A673 (cell line): Measurements from ENCODE around the gene SGPL1. TPM values are rescaled to one million over a fixed set of nuclear protein-coding genes. Genes with fewer than 3 reads are reported as not detected.

Experiments
- BruUV-seq: library from RNA; stranded (reverse); fragments of 400-500 nt; replicated peaks from 2 replicates; lab custom pipeline; 2021; lab: Mats Ljungman, UMichigan
- CTCF ChIA-PET: fragments of 300-600 bp; sonication (Branson Sonifier 250); formaldehyde crosslinking; loops from one replicate; lab custom pipeline; 2022; ENCODE audit warnings: antibody characterized with exemption; lab: Charles Lee
- POLR2A ChIA-PET: fragments of 300-600 bp; sonication (Branson Sonifier 250); formaldehyde crosslinking; loops from one replicate; lab custom pipeline; 2022; ENCODE audit warnings: antibody characterized with exemption; ENCODE audit not compliant: low non-redundant PET; lab: Charles Lee
- DNase-seq: peaks from one replicate; pipeline ENCODE4 v3.0.0-alpha.2; 2015; ENCODE audit warnings: low spot score
- H3K27ac ChIP-seq: fragments of 200-600 bp; sonication (generic); 2 replicates; pipeline ENCODE4 v1.5.1; 2016; ENCODE audit warnings: mixed run types, low read depth, mild to moderate bottlenecking, mixed read lengths, antibody characterized with exemption, low read length; ENCODE audit not compliant: poor library complexity, severe bottlenecking
- H3K27me3 ChIP-seq: fragments of 200-600 bp; sonication (generic); replicated peaks from 2 replicates; pipeline ENCODE4 v1.6.1; 2017; ENCODE audit warnings: mixed run types, low read depth, mild to moderate bottlenecking, mixed read lengths, antibody characterized with exemption, low read length; ENCODE audit not compliant: insufficient read depth, poor library complexity
- H3K36me3 ChIP-seq: fragments of 200-600 bp; sonication (generic); 2 replicates; pipeline ENCODE4 v1.6.1; 2016; ENCODE audit warnings: mixed run types, mild to moderate bottlenecking, mixed read lengths, antibody characterized with exemption, low read length; ENCODE audit not compliant: insufficient read depth, poor library complexity, severe bottlenecking
- H3K4me1 ChIP-seq: fragments of 200-600 bp; sonication (generic); 2 replicates; pipeline ENCODE4 v1.6.1; 2017; ENCODE audit warnings: mixed run types, mild to moderate bottlenecking, mixed read lengths, antibody characterized with exemption, low read length; ENCODE audit not compliant: insufficient read depth, poor library complexity, severe bottlenecking
- H3K4me3 ChIP-seq: fragments of 200-600 bp; sonication (generic); 2 replicates; pipeline ENCODE4 v1.5.1; 2016; ENCODE audit warnings: low read depth, mixed run types, mild to moderate bottlenecking, mixed read lengths, low read length; ENCODE audit not compliant: poor library complexity, severe bottlenecking
- H3K9me3 ChIP-seq: fragments of 200-600 bp; sonication (generic); 2 replicates; pipeline ENCODE4 v1.6.1; 2016; ENCODE audit warnings: mixed run types, low read depth, mild to moderate bottlenecking, mixed read lengths, antibody characterized with exemption, low read length; ENCODE audit not compliant: poor library complexity, severe bottlenecking
- CTCF ChIP-seq: fragments of 300-800, 200-600 bp; sonication (generic); conservative IDR thresholded peaks from 2 replicates; pipeline ENCODE4 v1.5.1; 2017; ENCODE audit warnings: low read depth, mild to moderate bottlenecking, antibody characterized with exemption, low read length, moderate library complexity, mixed read lengths
- EZH2 ChIP-seq: fragments of 200-600 bp; sonication (generic); IDR thresholded peaks from 2 replicates; pipeline ENCODE4 v1.6.1; 2017; ENCODE audit warnings: borderline replicate concordance, low read depth, mild to moderate bottlenecking, mixed read lengths, antibody characterized with exemption, low read length; ENCODE audit not compliant: poor library complexity, severe bottlenecking
- intact Hi-C: fragments of 100-400 bp; cut with micrococcal nuclease; formaldehyde crosslinking; loops from one replicate; pipeline ENCODE4 v1.10.0; 2022; ENCODE audit not compliant: unreplicated experiment
- total RNA-seq: library from RNA; stranded (reverse); gene quantifications from 2 replicates; pipeline ENCODE4 v1.2.3, GENCODE V29; 2021

SGPL1 gene
- total RNA-seq, 1 experiment from 2014 or later = 48.6 TPM

DNA sequence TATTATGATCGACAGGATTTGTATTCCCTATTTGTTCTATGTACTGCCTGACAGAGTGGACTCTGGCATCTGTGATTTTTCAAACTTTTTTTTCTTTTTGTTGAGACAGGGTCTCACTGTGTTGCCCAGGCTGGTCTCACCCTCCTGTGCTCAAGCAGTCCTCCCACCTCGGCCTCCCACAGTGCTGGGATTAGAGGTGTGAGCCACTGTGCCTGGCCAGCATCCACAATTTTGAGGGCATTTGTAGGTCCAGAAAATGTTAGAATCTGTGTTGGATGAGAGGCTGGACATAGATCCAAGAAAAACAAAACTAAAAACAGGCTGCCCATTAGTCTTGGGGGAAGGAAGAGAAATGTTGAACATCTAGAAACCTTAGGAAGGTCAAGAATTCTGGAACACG is 34.3 kb downstream of the SGPL1 start:
- DNase-seq = no peak
- H3K4me3 ChIP-seq = no peak overlapping the region
- peaks cover 6% of the 10 kb centered on the region for H3K36me3 ChIP-seq
- H3K27me3 ChIP-seq = no peaks in the 10 kb centered on the region
- no TSS peak for BruUV-seq
- no peak for TF ChIP-seq CTCF
- H3K27ac ChIP-seq = no peak overlapping the region
- ChIA-PET POLR2A (no interaction called here), CTCF (no interaction called here)
- no peaks in the 10 kb centered on the region for H3K4me1 ChIP-seq
- intact Hi-C loops = no loop called here
- no peaks in the 10 kb centered on the region for H3K9me3 ChIP-seq

DNA sequence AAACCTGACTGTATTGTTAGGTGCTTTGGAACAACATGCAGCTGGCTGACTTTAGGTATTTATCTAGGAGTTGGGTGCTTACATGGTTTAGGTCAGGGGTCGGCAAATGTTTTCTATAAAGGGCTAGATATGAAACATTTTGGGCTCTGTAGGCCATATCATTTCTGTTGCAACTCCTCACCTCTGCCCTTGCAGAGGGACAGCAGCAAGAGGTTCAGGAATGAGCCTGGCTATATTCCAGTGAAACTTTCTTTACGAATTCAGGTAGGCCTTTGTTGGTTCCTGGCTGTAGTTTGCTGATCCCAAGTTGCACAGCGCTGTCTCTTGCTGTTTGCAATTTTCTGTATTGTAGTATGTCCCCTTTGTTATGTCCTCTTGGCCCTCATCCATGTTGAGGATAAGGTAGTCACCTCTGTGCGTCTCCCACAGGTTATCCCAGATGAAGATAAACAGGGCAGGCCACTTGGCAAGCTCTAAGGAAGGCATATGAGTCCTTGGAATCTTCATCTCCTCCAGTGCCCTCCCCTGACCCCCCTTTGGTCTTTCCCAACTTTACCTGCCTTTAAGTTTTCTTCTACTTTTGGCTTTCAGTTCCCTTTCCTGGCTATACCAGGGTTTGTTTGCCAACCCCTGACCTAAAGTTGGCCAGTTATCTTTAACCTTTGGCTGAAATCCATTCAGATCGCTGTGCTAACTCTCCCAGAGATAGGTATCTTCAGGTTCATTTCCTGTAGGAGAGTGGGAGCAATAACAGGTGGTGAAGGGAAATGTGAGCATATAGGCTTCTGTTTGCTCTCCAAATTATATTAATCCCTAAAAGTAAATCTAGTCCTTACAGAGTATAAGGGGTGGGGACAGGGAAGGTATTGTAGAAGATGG is 36.1 kb downstream of the SGPL1 start:
- Histone ChIP-seq H3K4me1 (no peaks in the 10 kb centered on the region), H3K36me3 (peaks cover 6% of the 10 kb centered on the region), H3K27me3 (no peaks in the 10 kb centered on the region), H3K4me3 (no peak overlapping the region), H3K27ac (no peak overlapping the region), H3K9me3 (no peaks in the 10 kb centered on the region)
- BruUV-seq = no TSS peak
- no peak for DNase-seq
- POLR2A ChIA-PET = no interaction called here
- intact Hi-C loops = no loop called here
- CTCF ChIA-PET = no interaction called here
- no peak for TF ChIP-seq EZH2
- no peak for TF ChIP-seq CTCF

GRCh38 chr10:70853038-70853437 is 37.3 kb downstream of the SGPL1 start:
- H3K9me3 ChIP-seq = no peaks in the 10 kb centered on the region
- TF ChIP-seq CTCF (no peak), EZH2 (no peak)
- intact Hi-C loops = no loop called here
- no peak overlapping the region for H3K27ac ChIP-seq
- no TSS peak for BruUV-seq
- CTCF ChIA-PET = no interaction called here
- no peaks in the 10 kb centered on the region for H3K4me1 ChIP-seq
- peaks cover 14% of the 10 kb centered on the region for H3K36me3 ChIP-seq
- H3K4me3 ChIP-seq = no peak overlapping the region
- POLR2A ChIA-PET = no interaction called here
- DNase-seq = no peak
- no peaks in the 10 kb centered on the region for H3K27me3 ChIP-seq
